SU-DHL-6 (cell line): ENCODE measurements around the gene ZNF256.
"Not testable (repeated sequence)": the region's sequence is repeated elsewhere in the genome, so short reads cannot be mapped to it uniquely, and the experiment has no call there.

Experiments used
- H2AFZ ChIP-seq: fragments of 200-600 bp; sonication (generic); 2 replicates; pipeline ENCODE4 v1.6.1; 2014; ENCODE audit warnings: low read depth, mild to moderate bottlenecking, moderate library complexity, mixed read lengths, antibody characterized with exemption, low read length; ENCODE audit not compliant: severe bottlenecking
- H3F3A ChIP-seq: fragments of 200-600 bp; shearing (Covaris generic); 2 replicates; pipeline ENCODE4 v1.6.0; 2016; ENCODE audit warnings: antibody characterized with exemption, mild to moderate bottlenecking; ENCODE audit not compliant: insufficient read depth
- H3K27ac ChIP-seq: fragments of 200-600 bp; sonication (generic); 2 replicates; pipeline ENCODE4 v1.5.1; 2016; ENCODE audit warnings: low read depth, mild to moderate bottlenecking, low read length, moderate library complexity, mixed read lengths
- H3K27me3 ChIP-seq: fragments of 200-600 bp; sonication (generic), shearing (Covaris generic); 2 replicates; pipeline ENCODE4 v1.6.0; 2014; ENCODE audit warnings: mild to moderate bottlenecking, low read length
- H3K36me3 ChIP-seq: fragments of 200-600 bp; sonication (generic); 2 replicates; pipeline ENCODE4 v1.6.1; 2014; ENCODE audit warnings: mild to moderate bottlenecking, low read length, mixed read lengths
- H3K4me2 ChIP-seq: fragments of 300-600, 200-600 bp; shearing (Covaris generic), sonication (generic); 2 replicates; pipeline ENCODE4 v1.6.0; 2014; ENCODE audit warnings: low read length, low read depth, mild to moderate bottlenecking; ENCODE audit not compliant: poor library complexity, severe bottlenecking
- H3K4me3 ChIP-seq: fragments of 200-600 bp; sonication (generic); 2 replicates; pipeline ENCODE4 v1.5.1; 2014; ENCODE audit warnings: antibody characterized with exemption, low read length, mild to moderate bottlenecking, mixed read lengths; ENCODE audit not compliant: insufficient read depth, poor library complexity, severe bottlenecking
- H3K79me2 ChIP-seq: fragments of 200-600 bp; sonication (generic); 2 replicates; pipeline ENCODE4 v1.6.1; 2014; ENCODE audit warnings: mild to moderate bottlenecking, low read length, moderate library complexity; ENCODE audit not compliant: insufficient read depth
- H3K9ac ChIP-seq: fragments of 200-600 bp; sonication (generic); 2 replicates; pipeline ENCODE4 v1.7.0; 2014; ENCODE audit warnings: mild to moderate bottlenecking, low read length
- H3K9me2 ChIP-seq: fragments of 200-600 bp; sonication (generic); replicated peaks from 2 replicates; pipeline ENCODE4 v1.6.1; 2014; ENCODE audit warnings: low read length; ENCODE audit not compliant: insufficient read depth
- H3K9me3 ChIP-seq: fragments of 200-600 bp; sonication (generic); 2 replicates; pipeline ENCODE4 v1.6.1; 2014; ENCODE audit warnings: low read length, mixed read lengths; ENCODE audit not compliant: insufficient read depth
- H4K20me1 ChIP-seq: fragments of 200-600 bp; sonication (generic); 2 replicates; pipeline ENCODE4 v1.6.1; 2014; ENCODE audit warnings: low read depth, mild to moderate bottlenecking, antibody characterized with exemption, low read length, moderate library complexity, mixed read lengths
- EZH2phosphoT487 ChIP-seq: fragments of 200-600 bp; sonication (generic), shearing (Covaris generic); conservative IDR thresholded peaks from 2 replicates; pipeline ENCODE4 v1.6.1; 2018; ENCODE audit warnings: mild to moderate bottlenecking, antibody characterized with exemption, low read length, moderate library complexity, mixed read lengths
- TF ChIP-seq, protein P1 (sequence below): fragments of 200-600 bp; sonication (generic); IDR thresholded peaks from one replicate; pipeline ENCODE4 v1.5.1; 2017; ENCODE audit warnings: antibody characterized with exemption, mild to moderate bottlenecking, low read length, moderate library complexity; ENCODE audit not compliant: insufficient read depth, poor library complexity, severe bottlenecking

The ZNF256 gene

DNA sequence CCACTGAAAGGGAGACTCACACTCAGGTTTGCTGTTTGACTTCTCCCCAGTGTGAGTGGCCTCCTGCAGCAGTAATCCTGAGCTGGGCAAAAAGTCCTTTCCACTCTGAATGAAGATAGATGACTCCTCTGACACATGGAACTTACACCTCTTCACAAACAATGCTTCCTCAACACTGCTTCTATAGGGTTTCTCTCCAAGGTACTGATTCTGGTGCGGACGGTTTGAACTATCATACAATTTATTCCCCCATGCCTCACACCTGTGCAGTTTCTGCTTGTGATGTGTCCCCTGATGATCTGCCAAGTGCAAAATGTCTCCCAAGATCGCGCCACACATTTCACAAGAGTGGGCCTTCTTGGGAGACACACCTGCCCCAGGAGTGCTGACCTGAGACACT lies 19.9 kb downstream of the ZNF256 start:
- Histone ChIP-seq H3K9me3 (peaks cover 5% of the 10 kb centered on the region; the same call in 1 of the 2 replicates), H3K79me2 (no peaks in the 10 kb centered on the region), H2AFZ (no peak overlapping the region), H3K27me3 (no peaks in the 10 kb centered on the region), H3K9me2 (no peaks in the 10 kb centered on the region), H3K9ac (no peak overlapping the region), H4K20me1 (no peaks in the 10 kb centered on the region), H3K36me3 (no peaks in the 10 kb centered on the region), H3K4me2 (no peak overlapping the region), H3K4me3 (no peak overlapping the region), H3K27ac (no peak overlapping the region), H3F3A (no peaks in the 10 kb centered on the region)
- TF ChIP-seq, protein P1, sequence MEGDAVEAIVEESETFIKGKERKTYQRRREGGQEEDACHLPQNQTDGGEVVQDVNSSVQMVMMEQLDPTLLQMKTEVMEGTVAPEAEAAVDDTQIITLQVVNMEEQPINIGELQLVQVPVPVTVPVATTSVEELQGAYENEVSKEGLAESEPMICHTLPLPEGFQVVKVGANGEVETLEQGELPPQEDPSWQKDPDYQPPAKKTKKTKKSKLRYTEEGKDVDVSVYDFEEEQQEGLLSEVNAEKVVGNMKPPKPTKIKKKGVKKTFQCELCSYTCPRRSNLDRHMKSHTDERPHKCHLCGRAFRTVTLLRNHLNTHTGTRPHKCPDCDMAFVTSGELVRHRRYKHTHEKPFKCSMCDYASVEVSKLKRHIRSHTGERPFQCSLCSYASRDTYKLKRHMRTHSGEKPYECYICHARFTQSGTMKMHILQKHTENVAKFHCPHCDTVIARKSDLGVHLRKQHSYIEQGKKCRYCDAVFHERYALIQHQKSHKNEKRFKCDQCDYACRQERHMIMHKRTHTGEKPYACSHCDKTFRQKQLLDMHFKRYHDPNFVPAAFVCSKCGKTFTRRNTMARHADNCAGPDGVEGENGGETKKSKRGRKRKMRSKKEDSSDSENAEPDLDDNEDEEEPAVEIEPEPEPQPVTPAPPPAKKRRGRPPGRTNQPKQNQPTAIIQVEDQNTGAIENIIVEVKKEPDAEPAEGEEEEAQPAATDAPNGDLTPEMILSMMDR, result no peak
- TF ChIP-seq EZH2phosphoT487, result no peak

GRCh38 chr19:57916168-57916995 lies 31.1 kb downstream of the ZNF256 start, which contains the start of gene ZNF417:
ZNF417 (minus strand) TSS chr19:57916592; CDS start chr19:57916411, 181 bp downstream.
- H3K27me3 ChIP-seq, H3F3A ChIP-seq, H3K9me3 ChIP-seq, H3K9me2 ChIP-seq, H4K20me1 ChIP-seq, H3K27ac ChIP-seq, H3K36me3 ChIP-seq: not testable (repeated sequence)
- Histone ChIP-seq H2AFZ (peak within 1 kb of the TSS; percentile 94), H3K4me3 (peak within 1 kb of the TSS; percentile 82), H3K9ac (peak within 1 kb of the TSS; percentile 62), H3K79me2 (peaks cover 26% of the 10 kb centered on the region), H3K4me2 (peak within 1 kb of the TSS; percentile 58)
- TF ChIP-seq, protein P1, result peak; percentile 11

- no peaks in the 10 kb centered on the region for H3K9me2 ChIP-seq
- H3K4me3 ChIP-seq, result no peak overlapping the region
- no peak overlapping the region for H3K9ac ChIP-seq
- TF ChIP-seq, protein P1, result no peak
- no peak overlapping the region for H3K27ac ChIP-seq
- no peak overlapping the region for H3K4me2 ChIP-seq
- no peaks in the 10 kb centered on the region for H3K27me3 ChIP-seq
- no peaks in the 10 kb centered on the region for H4K20me1 ChIP-seq
- no peak overlapping the region for H2AFZ ChIP-seq
- H3F3A ChIP-seq, result no peaks in the 10 kb centered on the region
- 0 out of 2 replicates have a peak, but pooled peaks cover 4% of the 10 kb centered on the region for H3K36me3 ChIP-seq
- H3K79me2 ChIP-seq, result peaks cover 26% of the 10 kb centered on the region
- no peaks in the 10 kb centered on the region for H3K9me3 ChIP-seq
Observed at GRCh38 chr19:57914531-57914930, 33.0 kb downstream of the ZNF256 start.
